Activated B cell treated with CpG ODN at 0.5 μM for 24 hours (primary cell): ENCODE measurements around the gene RNU6-1. TPM values are rescaled to one million over a fixed set of nuclear protein-coding genes. Genes with fewer than 3 reads are reported as not detected.

Experiments
- ATAC-seq: fragments of 200-7000 bp; cut with Tn5 transposase; one replicate; pipeline ENCODE4 v1.10.0; 2021; ENCODE audit warnings: low read depth, mild to moderate bottlenecking, moderate library complexity
- CTCF ChIA-PET: fragments of 350-600 bp; sonication (Branson Sonifier 250); formaldehyde crosslinking; loops from one replicate; lab custom pipeline; 2021; ENCODE audit warnings: antibody characterized with exemption; lab: Charles Lee
- POLR2A ChIA-PET: fragments of 350-600 bp; sonication (Branson Sonifier 250); formaldehyde crosslinking; loops from one replicate; lab custom pipeline; 2021; ENCODE audit warnings: antibody characterized with exemption; lab: Charles Lee
- DNase-seq: peaks from one replicate; pipeline ENCODE4 v3.0.0; 2022
- H3K27ac Mint-ChIP-seq: one replicate; pipeline ENCODE4 v1.8.0; 2020; ENCODE audit warnings: mixed read lengths
- H3K27me3 Mint-ChIP-seq: one replicate; pipeline ENCODE4 v1.8.0; 2021; ENCODE audit warnings: mixed read lengths
- H3K36me3 Mint-ChIP-seq: one replicate; pipeline ENCODE4 v1.8.0; 2021; ENCODE audit warnings: low read depth, mixed read lengths
- H3K4me1 Mint-ChIP-seq: one replicate; pipeline ENCODE4 v1.8.0; 2021; ENCODE audit warnings: mixed read lengths
- H3K4me3 Mint-ChIP-seq: one replicate; pipeline ENCODE4 v1.8.0; 2020; ENCODE audit warnings: mild to moderate bottlenecking, mixed read lengths
- H3K9me3 Mint-ChIP-seq: one replicate; pipeline ENCODE4 v1.8.0; 2020; ENCODE audit warnings: mixed read lengths
- intact Hi-C: fragments of 100-400 bp; cut with micrococcal nuclease; formaldehyde crosslinking; loops from one replicate; pipeline ENCODE4 v1.15.1; 2024
- total RNA-seq: library from RNA; stranded (reverse); gene quantifications from 2 replicates; pipeline ENCODE4 v1.2.3, GENCODE V29; 2022
- TF ChIP-seq, protein P1 (sequence below): fragments of 200-600 bp; IDR thresholded peaks from one replicate; pipeline ENCODE4 v1.8.0; 2022; ENCODE audit warnings: antibody characterized with exemption, mild to moderate bottlenecking

RNU6-1 gene
- total RNA-seq, 1 donor from 2014 or later, result not detected

DNA sequence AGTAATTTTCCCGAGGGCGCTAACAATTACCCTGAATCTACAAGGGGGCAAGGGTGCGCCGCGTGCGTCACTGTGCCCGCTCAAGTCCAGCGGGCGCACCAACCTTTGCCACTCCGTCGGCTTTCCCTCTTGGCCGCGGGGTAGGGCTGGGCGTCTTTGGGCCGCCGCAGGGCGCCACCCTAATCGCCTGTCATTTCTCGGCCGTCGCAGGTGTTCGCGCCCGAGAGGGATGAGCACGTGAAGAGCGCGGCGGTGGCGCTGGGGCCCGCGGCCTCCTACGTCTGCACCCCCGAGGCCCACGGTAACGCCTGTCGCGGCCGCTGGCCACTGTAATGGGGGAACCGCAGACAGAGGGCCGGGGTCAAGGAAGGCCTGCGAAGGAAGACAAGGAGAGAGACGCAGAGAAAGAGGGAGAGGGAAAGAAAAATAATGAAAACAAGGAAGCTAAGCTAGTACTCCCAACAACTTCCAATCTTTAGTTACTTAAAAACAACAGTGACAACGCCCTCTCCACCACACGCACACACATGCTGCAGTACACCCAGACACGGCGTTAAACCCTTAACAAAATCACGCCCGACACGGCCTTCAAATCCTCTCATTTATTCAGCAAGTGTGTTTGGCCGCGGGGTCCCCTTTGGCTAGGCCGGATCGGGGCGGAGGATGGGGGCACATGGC is 10.7 kb downstream of the RNU6-1 start:
- H3K36me3 Mint-ChIP-seq, result peaks cover 2% of the 10 kb centered on the region
- DNase-seq (peak; percentile 20), ATAC-seq (no peak)
- ChIA-PET POLR2A (interaction anchor here (1.1 kb wide), 1 partner anchor 44 kb away, joined by 3 read pairs; no protein-coding TSS in a partner anchor), CTCF (no interaction called here)
- H3K9me3 Mint-ChIP-seq, result no peaks in the 10 kb centered on the region
- TF ChIP-seq, protein P1, sequence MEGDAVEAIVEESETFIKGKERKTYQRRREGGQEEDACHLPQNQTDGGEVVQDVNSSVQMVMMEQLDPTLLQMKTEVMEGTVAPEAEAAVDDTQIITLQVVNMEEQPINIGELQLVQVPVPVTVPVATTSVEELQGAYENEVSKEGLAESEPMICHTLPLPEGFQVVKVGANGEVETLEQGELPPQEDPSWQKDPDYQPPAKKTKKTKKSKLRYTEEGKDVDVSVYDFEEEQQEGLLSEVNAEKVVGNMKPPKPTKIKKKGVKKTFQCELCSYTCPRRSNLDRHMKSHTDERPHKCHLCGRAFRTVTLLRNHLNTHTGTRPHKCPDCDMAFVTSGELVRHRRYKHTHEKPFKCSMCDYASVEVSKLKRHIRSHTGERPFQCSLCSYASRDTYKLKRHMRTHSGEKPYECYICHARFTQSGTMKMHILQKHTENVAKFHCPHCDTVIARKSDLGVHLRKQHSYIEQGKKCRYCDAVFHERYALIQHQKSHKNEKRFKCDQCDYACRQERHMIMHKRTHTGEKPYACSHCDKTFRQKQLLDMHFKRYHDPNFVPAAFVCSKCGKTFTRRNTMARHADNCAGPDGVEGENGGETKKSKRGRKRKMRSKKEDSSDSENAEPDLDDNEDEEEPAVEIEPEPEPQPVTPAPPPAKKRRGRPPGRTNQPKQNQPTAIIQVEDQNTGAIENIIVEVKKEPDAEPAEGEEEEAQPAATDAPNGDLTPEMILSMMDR, result no peak
- intact Hi-C loops, result no loop called here
- H3K27ac Mint-ChIP-seq, result no peak overlapping the region
- peaks cover 47% of the 10 kb centered on the region for H3K4me1 Mint-ChIP-seq
- peak overlapping the region; percentile 19 for H3K4me3 Mint-ChIP-seq
- peaks cover 61% of the 10 kb centered on the region for H3K27me3 Mint-ChIP-seq

DNA sequence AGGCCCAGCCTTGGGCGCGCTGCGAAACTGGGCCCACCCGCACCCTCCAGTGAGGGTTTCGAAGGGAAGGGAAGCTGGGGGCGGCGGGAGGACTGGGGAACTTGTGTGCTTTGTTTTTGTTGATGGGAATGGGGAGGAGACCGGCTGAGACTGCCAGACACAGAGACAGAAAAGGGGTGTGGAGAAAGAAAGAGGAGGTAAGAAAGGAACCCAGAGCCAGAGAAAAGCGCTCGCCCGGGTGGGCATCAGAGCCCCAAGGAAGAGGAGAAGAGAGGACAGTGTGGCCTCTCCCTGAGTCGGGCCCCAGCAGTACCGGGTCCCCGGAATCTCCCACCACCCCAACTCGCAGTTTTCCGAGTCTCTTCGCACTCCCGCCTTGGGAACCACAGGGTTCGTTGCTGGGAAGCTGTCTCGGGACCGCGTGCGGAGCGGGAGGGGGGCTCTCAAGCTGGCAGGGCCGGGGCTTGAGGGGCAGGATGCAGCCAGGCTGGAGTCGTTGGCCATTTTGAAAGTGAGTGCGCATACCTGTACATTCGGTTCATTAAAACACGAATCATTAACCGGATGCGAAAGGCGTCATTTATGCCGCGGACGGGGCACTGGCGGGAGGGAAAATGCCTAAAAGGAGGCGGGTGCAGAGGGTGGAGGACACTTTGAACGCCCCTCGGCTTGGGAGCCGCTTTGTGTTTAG is 11.4 kb downstream of the RNU6-1 start:
- H3K9me3 Mint-ChIP-seq, result no peaks in the 10 kb centered on the region
- H3K27ac Mint-ChIP-seq, result no peak overlapping the region
- ChIA-PET CTCF (no interaction called here), POLR2A (interaction anchor here (1.1 kb wide), 1 partner anchor 44 kb away, joined by 3 read pairs; no protein-coding TSS in a partner anchor)
- H3K4me1 Mint-ChIP-seq, result peaks cover 47% of the 10 kb centered on the region
- TF ChIP-seq, protein P1, result no peak
- ATAC-seq, result no peak
- DNase-seq, result no peak
- H3K36me3 Mint-ChIP-seq, result peaks cover 2% of the 10 kb centered on the region
- intact Hi-C loops, result no loop called here
- H3K27me3 Mint-ChIP-seq, result peaks cover 61% of the 10 kb centered on the region
- H3K4me3 Mint-ChIP-seq, result peak overlapping the region; percentile 59

DNA sequence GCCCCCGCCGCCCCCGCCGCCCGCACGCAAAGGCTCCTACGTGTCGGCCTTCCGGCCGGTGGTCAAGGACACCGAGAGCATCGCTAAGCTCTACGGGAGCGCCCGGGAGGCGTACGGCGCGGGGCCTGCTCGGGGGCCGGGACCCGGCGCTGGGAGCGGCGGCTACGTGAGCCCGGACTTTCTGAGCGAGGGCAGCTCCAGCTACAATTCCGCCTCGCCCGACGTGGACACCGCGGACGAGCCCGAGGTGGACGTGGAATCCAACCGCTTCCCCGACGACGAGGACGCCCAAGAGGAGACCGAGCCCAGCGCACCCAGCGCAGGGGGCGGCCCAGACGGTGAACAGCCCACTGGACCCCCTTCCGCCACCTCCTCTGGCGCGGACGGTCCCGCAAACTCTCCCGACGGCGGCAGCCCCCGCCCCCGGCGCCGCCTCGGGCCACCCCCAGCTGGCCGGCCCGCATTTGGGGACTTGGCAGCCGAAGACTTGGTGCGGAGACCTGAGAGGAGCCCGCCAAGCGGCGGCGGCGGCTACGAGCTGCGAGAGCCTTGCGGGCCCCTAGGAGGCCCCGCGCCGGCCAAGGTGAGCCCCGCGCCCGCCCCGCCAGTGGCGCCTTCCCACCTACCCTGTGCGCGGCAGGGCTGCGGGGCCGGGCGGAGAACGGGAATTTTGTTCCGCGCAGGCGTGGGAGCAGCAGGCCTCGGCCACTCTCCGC is 12.1 kb downstream of the RNU6-1 start:
- intact Hi-C loops, result no loop called here
- Mint-ChIP-seq H3K27ac (no peak overlapping the region), H3K36me3 (peaks cover 2% of the 10 kb centered on the region), H3K9me3 (no peaks in the 10 kb centered on the region), H3K4me1 (peaks cover 42% of the 10 kb centered on the region), H3K27me3 (peaks cover 54% of the 10 kb centered on the region), H3K4me3 (peak overlapping the region; percentile 59)
- ChIA-PET POLR2A (interaction anchor here (0.8 kb wide), 1 partner anchor 48 kb away, joined by 3 read pairs; no protein-coding TSS in a partner anchor), CTCF (no interaction called here)
- no peak for ATAC-seq
- TF ChIP-seq, protein P1, result no peak
- no peak for DNase-seq

DNA sequence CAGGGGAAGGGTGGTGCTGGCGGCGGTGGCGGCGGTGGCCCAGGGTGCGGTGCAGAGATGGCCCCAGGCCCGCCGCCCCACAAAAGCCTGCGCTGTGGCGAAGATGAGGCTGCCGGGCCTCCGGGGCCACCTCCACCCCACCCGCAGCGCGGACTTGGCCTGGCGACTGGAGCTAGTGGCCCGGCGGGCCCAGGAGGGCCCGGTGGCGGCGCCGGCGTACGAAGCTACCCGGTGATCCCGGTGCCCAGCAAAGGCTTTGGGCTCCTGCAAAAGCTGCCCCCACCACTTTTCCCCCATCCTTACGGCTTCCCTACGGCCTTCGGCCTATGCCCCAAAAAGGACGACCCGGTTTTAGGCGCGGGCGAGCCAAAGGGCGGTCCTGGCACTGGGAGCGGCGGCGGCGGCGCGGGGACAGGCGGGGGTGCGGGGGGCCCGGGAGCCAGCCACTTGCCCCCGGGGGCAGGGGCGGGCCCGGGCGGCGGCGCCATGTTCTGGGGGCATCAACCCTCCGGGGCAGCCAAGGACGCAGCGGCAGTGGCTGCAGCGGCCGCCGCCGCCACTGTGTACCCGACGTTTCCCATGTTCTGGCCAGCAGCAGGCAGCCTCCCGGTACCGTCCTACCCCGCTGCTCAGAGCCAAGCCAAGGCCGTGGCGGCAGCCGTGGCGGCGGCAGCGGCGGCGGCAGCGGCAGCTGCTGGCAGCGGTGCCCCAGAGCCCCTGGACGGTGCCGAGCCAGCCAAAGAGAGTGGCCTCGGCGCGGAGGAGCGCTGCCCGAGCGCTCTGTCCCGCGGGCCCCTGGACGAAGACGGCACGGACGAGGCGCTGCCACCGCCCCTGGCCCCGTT is 12.9 kb downstream of the RNU6-1 start:
- H3K27ac Mint-ChIP-seq, result no peak overlapping the region
- intact Hi-C loops, result no loop called here
- DNase-seq (no peak), ATAC-seq (no peak)
- H3K36me3 Mint-ChIP-seq, result peaks cover 2% of the 10 kb centered on the region
- ChIA-PET CTCF (interaction anchor here (1.1 kb wide), 1 partner anchor 302 kb away, joined by 3 read pairs; no protein-coding TSS in a partner anchor), POLR2A (interaction anchor here (0.8 kb wide), 1 partner anchor 47 kb away, joined by 3 read pairs; no protein-coding TSS in a partner anchor)
- peaks cover 55% of the 10 kb centered on the region for H3K27me3 Mint-ChIP-seq
- TF ChIP-seq, protein P1, result no peak
- peaks cover 49% of the 10 kb centered on the region for H3K4me1 Mint-ChIP-seq
- H3K9me3 Mint-ChIP-seq, result no peaks in the 10 kb centered on the region
- no peak overlapping the region for H3K4me3 Mint-ChIP-seq
